ENCODE data around the gene TOP3B.
"Not testable (repeated sequence)": the region's sequence is repeated elsewhere in the genome, so short reads cannot be mapped to it uniquely, and the experiment has no call there.

TOP3B gene

DNA sequence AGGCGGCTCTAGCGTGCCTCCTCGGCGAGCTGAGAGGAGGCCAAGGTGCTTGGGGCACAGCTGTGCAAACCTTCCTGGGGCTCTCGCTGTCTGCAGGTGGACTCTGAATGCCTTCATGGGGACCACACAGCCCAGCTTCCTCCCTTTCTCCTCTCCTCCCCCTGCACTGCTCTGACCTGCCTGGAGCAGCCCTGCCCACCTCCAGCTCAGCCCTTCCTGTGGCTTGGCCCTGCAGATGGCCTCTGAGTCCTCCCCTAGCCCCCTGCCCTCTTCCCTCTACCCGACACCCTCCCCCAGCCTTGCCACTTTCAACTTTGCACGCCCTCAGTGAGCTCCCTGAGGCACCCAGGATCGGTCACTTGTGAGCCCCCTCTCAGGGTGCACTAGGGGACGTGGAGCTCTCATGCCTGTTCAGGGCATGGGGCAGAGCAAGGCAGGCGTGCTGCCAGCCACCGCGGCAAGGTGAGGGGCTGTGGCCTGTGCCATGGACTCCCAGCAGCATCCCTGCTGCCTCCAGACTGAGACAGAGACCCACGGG lies 61.3 kb downstream of the TOP3B start:
- no peak for DNase-seq

GRCh38 chr22:21920341-21921183 lies 62.0 kb downstream of the TOP3B start:
- no peak for DNase-seq

DNA sequence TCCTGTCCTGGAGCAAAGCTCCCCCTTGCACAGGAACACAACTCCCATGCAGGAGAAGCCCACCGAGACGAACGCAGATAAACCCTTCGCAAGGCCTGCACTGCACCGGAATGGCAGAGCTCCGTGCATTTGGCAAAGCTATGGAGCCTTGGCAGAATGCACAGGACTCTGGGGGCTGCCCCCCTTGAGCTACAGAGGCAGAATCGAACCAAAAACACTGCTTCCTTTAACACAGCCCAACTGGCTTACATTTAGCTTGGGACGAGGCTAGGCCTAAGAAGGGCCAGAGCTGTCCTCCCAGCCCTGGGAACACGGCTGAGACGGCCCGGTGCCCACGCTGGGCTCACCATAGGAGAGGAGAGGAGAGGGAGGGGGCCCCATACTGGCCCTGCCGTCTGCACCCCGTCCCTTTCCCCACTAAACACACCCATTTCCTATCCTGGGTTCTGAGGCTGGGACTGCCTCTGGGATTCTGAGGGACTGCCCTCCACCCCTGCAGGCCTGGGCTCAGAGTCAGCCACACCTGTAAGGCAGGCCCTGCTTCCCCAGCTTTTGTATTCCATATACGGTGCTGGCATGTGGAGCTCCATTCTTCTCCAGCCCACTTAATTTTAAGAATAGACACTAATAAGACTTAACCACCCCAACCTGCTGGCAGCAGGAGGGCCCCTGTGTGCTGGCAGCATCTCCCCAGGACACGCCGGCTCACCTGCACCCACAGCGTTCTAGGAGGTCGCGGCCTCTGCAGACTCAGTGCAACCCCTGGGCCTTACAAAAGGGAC lies 62.9 kb downstream of the TOP3B start:
- DNase-seq: no peak

DNA sequence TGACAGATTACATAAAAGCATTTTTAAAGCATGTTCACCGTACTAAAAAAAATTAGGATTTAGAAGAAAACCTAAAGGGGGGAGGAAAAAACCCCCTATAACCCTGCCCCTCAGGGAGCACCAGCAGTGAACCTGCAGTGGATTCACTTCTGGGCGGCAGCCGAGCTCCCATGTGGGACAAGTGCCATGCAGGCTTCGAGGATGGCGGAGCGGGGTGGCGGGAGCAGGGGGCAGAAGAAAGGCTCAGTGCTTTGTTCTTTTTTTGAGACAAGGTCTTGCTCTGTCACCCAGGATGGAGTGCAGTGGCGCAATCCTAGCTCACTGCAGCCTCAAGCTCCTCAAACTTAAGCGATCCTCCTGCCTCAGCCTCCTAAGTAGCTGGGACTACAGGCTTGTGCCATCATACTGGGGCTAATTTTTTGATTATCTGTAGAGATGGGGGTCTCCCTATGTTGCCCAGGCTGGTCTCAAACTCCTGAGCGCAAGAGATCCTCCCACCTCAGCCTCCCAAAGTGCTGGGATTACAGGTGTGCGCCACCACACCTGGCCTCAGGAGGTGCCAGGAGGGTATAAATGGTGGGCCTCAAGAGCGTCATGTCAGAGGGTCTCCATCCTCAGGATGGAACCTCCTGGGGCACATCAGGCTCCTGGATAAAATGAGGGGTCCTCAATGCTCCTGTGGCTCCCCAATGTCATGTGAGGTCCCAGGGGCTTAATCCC lies 64.0 kb downstream of the TOP3B start:
- DNase-seq: no peak

DNA sequence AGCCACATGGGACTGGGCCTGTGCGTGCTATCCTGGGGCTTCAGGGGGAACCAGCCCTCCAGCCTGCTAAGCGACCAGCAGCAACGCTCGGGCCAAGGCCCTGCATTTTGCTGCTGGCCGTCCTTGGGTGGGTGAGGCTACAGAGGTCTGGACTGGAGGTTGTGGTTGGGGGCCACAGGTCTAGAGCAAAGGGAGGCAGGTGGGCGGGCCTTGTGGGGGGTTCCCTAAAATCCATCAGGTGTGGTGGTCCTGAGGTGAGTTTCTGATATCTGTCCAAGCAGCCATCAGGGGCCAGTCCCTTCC lies 64.7 kb downstream of the TOP3B start:
- DNase-seq: no peak

DNA sequence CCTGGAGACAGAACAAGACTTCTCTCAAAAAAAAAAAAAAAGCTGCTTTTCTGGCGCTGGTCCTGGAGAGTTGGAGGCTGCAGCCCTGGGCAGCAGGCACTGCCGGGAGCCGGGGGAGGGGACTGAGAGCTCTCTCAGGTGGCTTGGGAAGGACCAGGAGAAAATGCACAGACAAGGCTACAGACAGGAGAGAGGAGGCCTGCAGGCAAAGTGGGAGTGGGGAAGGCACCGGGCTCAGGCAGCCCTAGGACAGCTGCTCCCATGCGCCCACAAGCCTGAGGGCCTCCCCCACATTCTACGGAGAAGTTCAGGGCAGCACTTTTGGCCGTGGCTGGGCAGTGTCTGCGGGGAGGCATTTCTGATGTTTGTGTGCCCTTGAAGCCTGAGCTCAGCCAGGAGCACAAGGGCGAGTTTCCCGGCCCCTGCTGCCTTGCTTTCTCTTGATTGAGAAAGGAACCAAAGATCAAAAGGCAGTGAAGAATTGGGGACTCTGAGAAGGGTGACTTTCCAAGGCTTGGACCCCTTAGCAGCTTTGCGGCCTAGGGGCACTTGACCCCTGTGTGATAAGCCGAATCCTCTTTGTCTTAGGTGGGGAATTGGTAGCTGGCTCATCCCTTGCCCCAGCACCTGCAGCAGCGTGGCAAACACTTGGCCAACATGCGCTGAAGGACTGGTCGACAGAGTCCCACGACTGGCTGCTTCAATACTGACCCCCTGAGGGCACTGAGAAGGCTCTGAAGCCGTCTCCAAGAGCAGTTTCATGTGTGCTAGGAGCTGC lies 65.2 kb downstream of the TOP3B start:
- DNase-seq: no peak

GRCh38 chr22:21916309-21916918 lies 66.2 kb downstream of the TOP3B start:
- no peak for DNase-seq

DNA sequence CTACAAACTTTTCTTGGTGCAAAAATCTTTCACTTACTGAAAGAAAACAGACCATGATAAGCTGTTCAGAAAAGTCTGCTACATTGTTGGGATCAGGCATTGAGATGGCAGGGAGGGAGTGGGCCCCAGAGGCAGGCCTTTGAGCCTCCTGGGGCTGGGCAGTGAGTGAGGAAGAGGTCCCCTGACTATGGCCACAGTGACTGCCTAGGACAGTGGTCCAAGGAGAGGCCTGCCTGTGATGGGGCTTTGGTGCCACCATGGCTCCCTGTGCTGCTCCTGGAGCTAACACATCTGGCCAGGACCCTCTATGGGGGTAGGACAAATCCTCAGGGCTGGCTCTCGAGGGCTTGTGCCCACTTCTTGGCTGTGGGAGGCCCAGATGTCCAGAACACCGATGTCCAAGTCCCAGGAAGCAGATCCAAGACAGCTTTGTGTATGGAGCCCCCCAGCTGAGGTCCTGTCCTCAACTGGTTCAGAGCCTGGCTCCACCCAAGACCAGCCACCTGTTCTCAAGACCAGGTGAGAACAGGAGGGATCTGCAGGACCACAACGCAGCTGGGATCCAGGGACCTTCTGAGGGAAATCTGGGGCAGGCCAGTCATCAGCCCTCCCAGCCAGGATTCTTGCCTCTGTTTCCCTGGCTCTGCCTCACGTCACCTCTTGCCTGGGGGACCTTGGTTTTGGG lies 66.8 kb downstream of the TOP3B start:
- no peak for DNase-seq

DNA sequence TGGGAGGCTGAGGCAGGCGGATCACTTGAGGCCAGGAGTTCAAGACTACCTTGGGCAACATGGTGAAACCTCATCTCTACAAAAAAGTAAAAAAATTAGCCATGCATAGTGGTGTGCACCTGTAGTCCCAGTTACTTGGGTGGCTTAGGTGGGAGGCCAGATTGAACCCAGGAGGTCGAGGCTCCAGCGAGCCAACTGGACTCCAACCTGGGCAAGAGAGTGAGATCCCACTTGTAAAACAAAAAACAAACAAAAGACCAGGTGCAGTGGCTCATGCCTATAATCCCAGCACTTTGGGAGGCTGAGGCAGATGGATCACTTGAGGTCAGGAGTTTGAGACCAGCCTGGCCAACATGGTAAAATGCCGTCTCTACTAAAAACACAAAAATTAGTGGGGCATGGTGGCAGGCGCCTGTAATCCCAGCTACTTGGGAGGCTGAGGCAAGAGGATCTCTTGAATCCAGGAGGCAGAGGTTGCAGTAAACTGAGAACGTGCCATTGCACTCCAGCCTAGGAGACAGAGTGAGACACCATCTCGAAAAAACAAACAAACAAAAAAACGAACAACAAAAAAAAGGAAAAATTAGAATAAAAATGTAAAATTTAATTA lies 68.4 kb downstream of the TOP3B start:
- DNase-seq: not testable (repeated sequence)

GRCh38 chr22:21910367-21910766 lies 72.2 kb downstream of the TOP3B start:
- DNase-seq: not testable (repeated sequence)

DNA sequence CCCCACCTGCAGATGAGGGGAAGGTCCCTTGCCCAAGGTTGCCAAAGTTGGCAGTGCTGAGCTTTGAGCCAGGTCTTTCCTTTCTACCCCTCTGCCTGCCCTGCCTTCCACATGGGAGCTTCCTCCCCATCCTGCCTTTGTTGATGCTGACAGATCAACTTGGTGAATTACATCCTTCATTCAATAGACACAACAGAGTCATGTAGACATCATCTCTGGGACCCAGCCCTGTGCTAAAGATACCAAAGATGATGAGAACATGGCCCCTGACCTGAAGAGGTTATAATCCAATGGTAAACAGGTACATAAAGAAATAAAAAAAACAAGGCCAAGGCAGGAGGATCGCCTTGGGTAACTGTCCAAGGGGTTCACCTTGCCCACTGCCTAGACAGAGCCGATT lies 72.7 kb downstream of the TOP3B start:
- DNase-seq: no peak

- DNase-seq: no peak
These were observed 74.7 kb downstream of the TOP3B start for GRCh38 chr22:21907638-21908522.

Measured in activated CD4-positive, CD25-positive, alpha-beta regulatory T cell treated with anti-CD3 and anti-CD28 coated beads, Interleukin-2, amount 50 U/mL, for 72 hours (primary cell).